ENCODE measurements around the gene TMEM204.

DNA sequence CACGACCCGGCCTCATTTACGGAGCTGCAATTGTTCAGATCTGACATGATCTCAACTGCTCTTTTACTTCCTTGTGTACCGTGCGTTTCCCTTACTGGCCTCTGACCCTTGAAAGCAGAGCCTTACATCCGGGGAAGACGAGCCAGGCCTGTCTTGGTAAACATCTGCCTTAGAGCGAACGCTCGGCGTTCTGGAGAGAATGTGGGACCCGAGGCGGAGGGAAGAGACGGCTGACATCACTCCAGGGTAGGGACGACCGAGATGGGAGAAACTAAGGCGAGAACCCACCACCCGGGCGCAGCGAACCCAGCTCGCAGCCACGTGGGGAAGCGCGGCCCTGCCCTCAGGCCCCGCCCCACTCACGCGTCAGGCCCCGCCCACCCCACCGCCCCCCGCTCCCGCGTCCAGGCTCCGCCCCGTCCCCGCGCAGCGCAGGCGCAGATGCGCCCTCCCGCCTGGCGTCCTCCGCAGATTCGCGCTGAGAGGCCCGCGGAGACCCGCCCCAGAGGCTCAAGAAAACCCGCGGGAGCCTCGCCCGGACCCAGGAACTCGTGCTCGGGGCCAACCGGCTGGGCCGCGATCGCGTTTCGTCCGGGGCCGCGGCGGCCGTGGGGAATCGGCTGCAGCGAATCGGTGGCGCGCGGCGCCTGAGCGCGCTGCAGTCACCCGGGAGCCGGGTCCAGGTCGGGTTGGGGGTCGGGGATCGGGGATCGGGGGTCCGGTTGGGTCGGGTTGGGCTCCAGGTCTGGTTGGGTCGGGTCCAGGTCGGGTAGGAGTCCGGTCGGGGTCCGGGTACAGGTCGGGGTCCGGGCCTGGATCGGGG, 40.3 kb upstream of the TMEM204 start, which contains the start of gene TELO2:
- TF ChIP-seq, protein P1, sequence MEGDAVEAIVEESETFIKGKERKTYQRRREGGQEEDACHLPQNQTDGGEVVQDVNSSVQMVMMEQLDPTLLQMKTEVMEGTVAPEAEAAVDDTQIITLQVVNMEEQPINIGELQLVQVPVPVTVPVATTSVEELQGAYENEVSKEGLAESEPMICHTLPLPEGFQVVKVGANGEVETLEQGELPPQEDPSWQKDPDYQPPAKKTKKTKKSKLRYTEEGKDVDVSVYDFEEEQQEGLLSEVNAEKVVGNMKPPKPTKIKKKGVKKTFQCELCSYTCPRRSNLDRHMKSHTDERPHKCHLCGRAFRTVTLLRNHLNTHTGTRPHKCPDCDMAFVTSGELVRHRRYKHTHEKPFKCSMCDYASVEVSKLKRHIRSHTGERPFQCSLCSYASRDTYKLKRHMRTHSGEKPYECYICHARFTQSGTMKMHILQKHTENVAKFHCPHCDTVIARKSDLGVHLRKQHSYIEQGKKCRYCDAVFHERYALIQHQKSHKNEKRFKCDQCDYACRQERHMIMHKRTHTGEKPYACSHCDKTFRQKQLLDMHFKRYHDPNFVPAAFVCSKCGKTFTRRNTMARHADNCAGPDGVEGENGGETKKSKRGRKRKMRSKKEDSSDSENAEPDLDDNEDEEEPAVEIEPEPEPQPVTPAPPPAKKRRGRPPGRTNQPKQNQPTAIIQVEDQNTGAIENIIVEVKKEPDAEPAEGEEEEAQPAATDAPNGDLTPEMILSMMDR (IDR thresholded peaks at IDR 0.05) = peak in 1 of 3 experiments; percentile 21
- no peak for TF ChIP-seq POLR2A (IDR thresholded peaks at IDR 0.05)
